ENCODE results near the gene ZNF697. TPM values are rescaled to one million over a fixed set of nuclear protein-coding genes. Genes with fewer than 3 reads are reported as not detected.

ZNF697 gene
- polyA plus RNA-seq, 1 experiment: 12.9 TPM

GRCh38 chr1:119652587-119652986, 4.5 kb upstream of the ZNF697 start:
- ChIA-PET CTCF (interaction anchor here (5.7 kb wide), 1 partner anchor 22 kb away, joined by 43 read pairs; no protein-coding TSS in a partner anchor), POLR2A (interaction anchor here (1.4 kb wide), 1 partner anchor 59 kb away, joined by 4 read pairs; the partner anchor contains the start of gene PHGDH)
- DNase-seq (ENCODE audit: low read depth, low spot score): no peak
- H3K27ac ChIP-seq (ENCODE audit: low read depth, low read length): no peak overlapping the region
- no peak for TF ChIP-seq CTCF (IDR thresholded peaks at IDR 0.05; ENCODE audit: low read depth, low read length)
- no peak overlapping the region for H3K4me3 ChIP-seq (ENCODE audit: low read depth, low read length)
- H3K9me3 ChIP-seq (ENCODE audit: control insufficient read depth, insufficient read depth, low read length): no peaks in the 10 kb centered on the region
- H3K27me3 ChIP-seq (ENCODE audit: control insufficient read depth, insufficient read depth, low read length): peaks cover 4% of the 10 kb centered on the region

- Histone ChIP-seq H3K4me3 (ENCODE audit: low read depth, low read length) (no peak overlapping the region), H3K9me3 (ENCODE audit: control insufficient read depth, insufficient read depth, low read length) (no peaks in the 10 kb centered on the region; the same call in 1 of the 2 replicates), H3K27ac (ENCODE audit: low read depth, low read length) (no peak overlapping the region), H3K27me3 (ENCODE audit: control insufficient read depth, insufficient read depth, low read length) (peaks cover 4% of the 10 kb centered on the region)
- CTCF ChIA-PET: interaction anchor here (2.5 kb wide), 1 partner anchor 24 kb away, joined by 15 read pairs; no protein-coding TSS in a partner anchor
- DNase-seq (ENCODE audit: low read depth, low spot score): no peak
- no peak for TF ChIP-seq CTCF (IDR thresholded peaks at IDR 0.05; ENCODE audit: low read depth, low read length)
- POLR2A ChIA-PET: no interaction called here
These were observed 3.6 kb upstream of the ZNF697 start for GRCh38 chr1:119651641-119652040.

GRCh38 chr1:119651133-119651532, 3.1 kb upstream of the ZNF697 start:
- no peak for TF ChIP-seq CTCF (IDR thresholded peaks at IDR 0.05; ENCODE audit: low read depth, low read length)
- POLR2A ChIA-PET: no interaction called here
- CTCF ChIA-PET: interaction anchor here (2.5 kb wide), 1 partner anchor 24 kb away, joined by 15 read pairs; no protein-coding TSS in a partner anchor
- no peaks in the 10 kb centered on the region; the same call in 1 of the 2 replicates for H3K9me3 ChIP-seq (ENCODE audit: control insufficient read depth, insufficient read depth, low read length)
- H3K4me3 ChIP-seq (ENCODE audit: low read depth, low read length): no peak overlapping the region
- no peak for DNase-seq (ENCODE audit: low read depth, low spot score)
- H3K27ac ChIP-seq (ENCODE audit: low read depth, low read length): no peak overlapping the region
- peaks cover 4% of the 10 kb centered on the region for H3K27me3 ChIP-seq (ENCODE audit: control insufficient read depth, insufficient read depth, low read length)

- DNase-seq (ENCODE audit: low read depth, low spot score): no peak
- TF ChIP-seq CTCF (IDR thresholded peaks at IDR 0.05; ENCODE audit: low read depth, low read length): no peak
- H3K27me3 ChIP-seq (ENCODE audit: control insufficient read depth, insufficient read depth, low read length): peaks cover 4% of the 10 kb centered on the region
- peak overlapping the region; percentile 98 for H3K4me3 ChIP-seq (ENCODE audit: low read depth, low read length)
- no peaks in the 10 kb centered on the region; the same call in 1 of the 2 replicates for H3K9me3 ChIP-seq (ENCODE audit: control insufficient read depth, insufficient read depth, low read length)
- POLR2A ChIA-PET: interaction anchor here (0.8 to 2.7 kb wide), 7 partner anchors 11 to 63 kb away, joined by 3 to 17 read pairs (median 11); partner anchors contain the start of gene PHGDH
- CTCF ChIA-PET: interaction anchor here (1.0 to 7.3 kb wide), 15 partner anchors 9 to 95 kb away, joined by 3 to 57 read pairs (median 8); no protein-coding TSS in a partner anchor
- H3K27ac ChIP-seq (ENCODE audit: low read depth, low read length): peak overlapping the region; percentile 91
These were observed 546 bp upstream of the ZNF697 start for GRCh38 chr1:119648620-119649004.

- H3K27me3 ChIP-seq (ENCODE audit: control insufficient read depth, insufficient read depth, low read length): peaks cover 4% of the 10 kb centered on the region
- no peaks in the 10 kb centered on the region; the same call in 1 of the 2 replicates for H3K9me3 ChIP-seq (ENCODE audit: control insufficient read depth, insufficient read depth, low read length)
- ChIA-PET POLR2A (interaction anchor here (0.5 to 2.7 kb wide), 7 partner anchors 12 to 96 kb away, joined by 3 to 17 read pairs (median 11); partner anchors contain the start of gene PHGDH), CTCF (interaction anchor here (1.1 to 7.3 kb wide), 11 partner anchors 8 to 33 kb away, joined by 3 to 57 read pairs (median 12); no protein-coding TSS in a partner anchor)
- peak overlapping the region; percentile 98 for H3K4me3 ChIP-seq (ENCODE audit: low read depth, low read length)
- no peak for DNase-seq (ENCODE audit: low read depth, low spot score)
- TF ChIP-seq CTCF (IDR thresholded peaks at IDR 0.05; ENCODE audit: low read depth, low read length): no peak
- peak overlapping the region; percentile 87 for H3K27ac ChIP-seq (ENCODE audit: low read depth, low read length)
These were observed 785 bp downstream of the ZNF697 start for GRCh38 chr1:119647228-119647733.
